Hematopoietic multipotent progenitor cell (in vitro differentiated cells): Measurements from ENCODE around the gene DMD. TPM values are rescaled to one million over a fixed set of nuclear protein-coding genes. Genes with fewer than 3 reads are reported as not detected.
"Not testable (repeated sequence)": the region's sequence is repeated elsewhere in the genome, so short reads cannot be mapped to it uniquely, and the experiment has no call there.

Experiments used
- DNase-seq, 3 donors: peaks; one replicate each; pipeline ENCODE4 v3.0.0-alpha.2; 2011 to 2015; ENCODE audit warnings: low read depth in 2 of 3, low spot score in 2 of 3
- total RNA-seq: library from RNA; depleted of rRNA; stranded (reverse); fragments of >200 nt; gene quantifications from one replicate; pipeline ENCODE4 v1.2.3, GENCODE V29; 2012

The DMD gene
- total RNA-seq, 1 donor: 0.54 TPM

DNA sequence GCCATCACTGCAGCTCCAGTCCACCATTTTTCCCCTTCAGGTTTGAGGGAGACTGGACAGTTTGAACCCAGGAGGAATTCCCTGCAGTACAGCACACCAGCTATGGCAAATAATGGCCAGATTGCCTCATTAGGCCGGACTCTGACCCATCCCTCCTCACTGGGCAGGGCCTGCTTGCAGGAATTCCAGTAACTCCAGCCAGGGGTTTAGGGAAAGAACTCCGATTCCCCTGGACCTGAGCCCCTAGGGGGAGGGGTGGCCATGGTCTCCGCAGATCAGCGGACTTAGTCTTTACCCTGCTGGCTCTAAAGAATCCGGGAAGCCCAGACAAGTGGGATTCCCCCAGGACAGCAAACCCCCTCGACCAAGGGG, 342.8 kb downstream of the DMD start:
- DNase-seq: no peak

DNA sequence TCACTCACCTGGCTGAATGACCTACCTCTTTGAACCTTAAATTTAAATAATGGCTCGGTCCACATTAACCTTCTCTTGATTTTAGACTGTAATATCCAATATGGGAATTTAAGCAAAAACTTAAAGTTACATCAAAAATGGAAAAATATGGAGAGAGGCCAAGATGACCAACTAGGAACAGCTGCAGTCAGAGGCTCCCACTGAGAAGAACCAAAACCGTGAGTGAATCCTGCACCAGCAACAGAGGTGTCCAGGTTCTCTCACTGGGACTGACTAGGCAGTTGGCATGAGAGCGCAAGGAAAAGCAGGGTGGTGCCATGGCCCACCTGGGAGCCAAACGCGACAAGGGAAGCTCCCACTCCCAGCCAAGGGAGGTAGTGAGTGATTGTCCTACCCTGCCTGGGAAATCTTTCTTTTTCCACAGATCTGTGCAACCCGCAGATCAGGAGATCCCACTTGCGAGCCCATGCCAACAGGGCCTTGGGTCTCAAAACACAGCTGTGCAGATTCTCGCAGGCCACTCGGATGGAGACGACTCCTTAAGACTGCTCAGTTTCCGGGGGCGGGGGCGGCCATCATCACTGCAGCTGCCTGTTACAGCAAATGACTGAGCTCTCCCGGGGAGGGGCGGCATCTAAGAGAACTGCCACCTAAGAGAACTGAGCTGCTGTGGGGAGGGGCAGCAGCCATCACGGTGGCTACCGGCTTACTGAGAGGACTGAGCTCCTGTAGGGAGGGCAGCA, 343.4 kb downstream of the DMD start:
- DNase-seq: no peak

- DNase-seq: no peak
Observed at GRCh38 chrX:32852203-32852602, 359.1 kb downstream of the DMD start.

- DNase-seq: no peak
Observed at GRCh38 chrX:32851556-32851955, 359.8 kb downstream of the DMD start.

DNA sequence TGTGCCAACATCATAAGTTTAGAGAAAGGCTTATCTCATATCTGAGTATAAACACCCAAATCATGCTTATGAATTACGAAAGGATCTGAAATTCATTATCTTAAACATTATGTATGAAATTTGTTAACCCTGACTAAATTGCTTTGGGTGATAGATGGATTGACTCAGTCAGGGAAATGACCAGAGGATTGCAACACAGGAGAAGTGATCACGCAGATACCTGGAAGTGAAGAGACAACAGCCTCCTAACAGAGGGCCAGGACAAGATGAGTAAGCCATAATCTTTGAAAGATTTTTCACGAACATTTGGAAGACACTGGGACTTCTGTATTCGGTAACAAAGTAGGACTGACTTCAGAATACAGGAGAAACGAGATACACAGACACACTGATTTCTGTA, 363.4 kb downstream of the DMD start:
- no peak for DNase-seq

- DNase-seq: no peak
Observed at GRCh38 chrX:32842053-32842452, 369.3 kb downstream of the DMD start.

DNA sequence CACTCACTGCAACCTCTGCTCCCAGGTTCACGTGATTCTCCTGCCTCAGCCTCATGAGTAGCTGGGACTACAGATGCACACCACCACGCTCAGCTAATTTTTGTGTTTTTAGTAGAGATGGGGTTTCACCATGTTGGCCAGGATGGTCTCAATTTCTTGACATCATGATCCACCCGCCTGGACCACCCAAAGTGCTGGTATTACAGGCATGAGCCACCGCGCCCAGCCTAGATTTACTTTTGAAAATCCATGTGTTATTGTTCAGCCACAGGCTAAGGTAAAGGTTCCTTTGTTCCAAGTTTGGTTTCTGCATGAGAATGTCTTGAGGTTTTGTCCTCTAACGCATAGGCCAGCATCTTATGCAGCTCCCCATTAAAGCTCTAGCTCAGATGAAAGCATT, 371.6 kb downstream of the DMD start:
- DNase-seq: no peak

- DNase-seq: no peak
Observed at GRCh38 chrX:32825009-32825408, 386.3 kb downstream of the DMD start.

DNA sequence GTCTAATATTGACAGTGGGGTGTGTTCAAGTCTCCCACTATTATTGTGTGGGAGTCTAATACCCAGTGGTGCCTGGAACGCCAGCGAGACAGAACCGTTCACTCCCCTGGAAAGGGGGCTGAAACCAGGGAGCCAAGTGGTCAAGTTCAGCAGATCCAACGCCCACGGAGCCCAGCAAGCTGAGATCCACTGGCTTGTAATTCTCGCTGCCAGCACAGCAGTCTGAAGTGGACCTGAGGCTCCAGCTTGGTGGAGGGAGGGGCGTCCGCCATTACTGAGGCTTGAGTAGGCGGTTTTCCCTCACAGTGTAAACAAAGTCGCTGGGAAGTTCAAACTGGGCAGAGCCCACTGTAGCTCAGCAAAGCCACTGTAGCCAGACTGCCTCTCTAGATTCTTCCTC, 407.3 kb downstream of the DMD start:
- DNase-seq: no peak

DNA sequence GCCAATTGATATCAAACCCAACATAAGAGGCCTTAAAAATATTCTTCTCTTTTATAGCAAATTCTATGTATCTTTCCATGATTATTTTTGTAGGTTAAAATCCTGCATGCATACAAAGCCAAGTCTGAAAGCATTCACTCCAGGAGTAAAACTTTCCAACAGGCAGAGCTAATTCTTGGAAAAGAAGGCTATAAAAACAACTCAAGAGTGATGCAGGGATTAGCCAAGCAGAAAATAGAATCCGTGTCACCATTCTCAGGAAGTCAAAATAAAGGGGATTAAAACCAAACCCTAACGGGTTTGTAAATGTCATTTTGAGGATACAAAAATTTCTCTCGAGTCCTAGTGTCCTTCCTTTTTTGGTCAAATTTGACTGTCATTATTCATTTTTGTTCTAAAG, 412.4 kb downstream of the DMD start:
- no peak for DNase-seq

DNA sequence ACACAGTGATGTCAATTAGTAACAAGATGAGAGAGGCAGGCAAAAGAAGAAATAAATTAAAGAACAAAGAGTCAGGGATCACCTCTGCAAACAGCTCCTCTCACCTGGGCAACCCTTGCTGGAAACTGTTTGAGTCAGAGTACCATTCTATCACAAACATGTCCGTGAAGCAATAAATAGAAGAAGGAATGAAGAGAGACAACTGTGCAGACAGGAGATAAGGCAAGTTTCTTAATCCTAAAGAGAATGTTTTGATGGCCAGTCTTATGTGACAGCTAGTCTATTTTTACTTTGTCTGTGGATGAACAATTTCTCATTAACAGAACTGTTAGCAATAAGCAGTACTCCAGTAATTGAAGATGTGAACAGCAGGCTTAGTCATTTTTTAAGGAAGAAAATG, 422.4 kb downstream of the DMD start:
- DNase-seq: no peak

DNA sequence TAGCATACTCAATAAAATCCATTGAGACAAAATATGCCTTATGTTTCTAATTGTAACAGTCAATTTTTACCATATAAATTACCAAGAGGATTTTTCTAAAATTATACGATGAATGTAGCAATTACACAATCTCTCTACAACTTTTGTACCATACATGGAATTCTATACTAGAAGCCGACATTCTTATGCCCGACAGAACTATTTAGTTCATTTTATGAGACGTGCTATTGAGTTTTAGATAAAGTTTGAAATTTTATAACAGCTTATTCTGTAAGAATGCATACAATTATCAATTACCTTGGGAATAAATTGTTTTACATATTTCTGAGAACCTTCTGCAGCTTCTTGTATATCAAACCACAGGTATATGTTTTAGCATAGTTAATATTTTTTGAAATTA, 431.2 kb downstream of the DMD start:
- DNase-seq: no peak

GRCh38 chrX:32778965-32779364, 432.4 kb downstream of the DMD start:
- DNase-seq: no peak

GRCh38 chrX:32774966-32775365, 436.4 kb downstream of the DMD start:
- DNase-seq: no peak

DNA sequence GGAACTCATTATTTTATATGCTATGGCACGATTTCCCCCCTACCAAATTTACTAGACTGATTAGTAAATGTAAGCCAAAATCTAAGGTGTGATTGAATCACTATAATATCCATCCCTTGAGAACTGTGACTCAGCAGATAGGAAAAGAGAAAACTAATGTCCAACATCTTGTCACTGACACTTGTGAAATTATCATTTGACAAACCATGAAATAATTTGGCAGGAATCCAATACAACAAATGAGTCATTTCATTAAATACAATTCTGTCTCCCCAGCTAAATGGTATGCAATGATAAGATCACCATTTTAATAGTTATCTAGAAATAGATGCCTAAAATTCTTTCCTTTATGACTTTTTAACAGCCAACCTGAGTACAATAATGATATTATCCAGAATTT, 462.3 kb downstream of the DMD start:
- DNase-seq: no peak

DNA sequence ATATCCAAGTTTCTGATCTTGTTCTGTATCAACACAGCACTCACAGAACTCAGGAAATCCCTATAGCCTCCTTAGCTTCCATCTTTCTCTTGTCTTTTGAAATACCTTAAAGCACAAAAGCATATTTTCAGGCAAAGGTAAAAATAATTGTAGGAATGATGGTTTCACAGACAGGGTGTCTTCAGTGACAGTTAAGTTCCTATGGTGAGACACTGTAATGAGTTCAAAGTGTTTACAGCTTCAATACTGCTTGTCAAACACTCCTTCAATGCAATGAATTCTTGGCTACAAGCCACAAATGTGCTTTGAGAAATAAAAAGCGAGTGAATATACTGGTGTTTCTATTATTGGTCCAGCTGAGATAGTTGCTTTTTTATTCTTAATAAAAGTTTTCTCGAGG, 466.0 kb downstream of the DMD start:
- no peak for DNase-seq

- no peak for DNase-seq
Observed at GRCh38 chrX:32744921-32745320, 466.4 kb downstream of the DMD start.

DNA sequence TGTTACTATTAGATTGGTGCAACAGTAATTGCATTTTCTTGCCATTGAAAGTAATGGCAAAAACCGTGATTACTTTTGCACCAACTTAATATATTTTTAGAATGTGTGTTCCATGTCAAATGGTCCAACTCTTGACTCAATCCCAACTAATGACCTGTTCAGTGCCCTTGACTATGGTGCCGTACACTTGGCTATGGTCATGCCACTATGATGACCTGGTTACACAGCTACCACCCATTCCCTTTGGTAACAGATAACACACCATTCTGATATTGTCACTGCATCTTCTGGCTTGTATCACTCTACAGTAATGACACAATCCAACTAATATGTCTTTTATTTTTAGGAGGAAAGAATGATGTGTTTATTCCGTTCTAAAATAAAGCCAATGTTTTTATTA, 469.4 kb downstream of the DMD start:
- no peak for DNase-seq

DNA sequence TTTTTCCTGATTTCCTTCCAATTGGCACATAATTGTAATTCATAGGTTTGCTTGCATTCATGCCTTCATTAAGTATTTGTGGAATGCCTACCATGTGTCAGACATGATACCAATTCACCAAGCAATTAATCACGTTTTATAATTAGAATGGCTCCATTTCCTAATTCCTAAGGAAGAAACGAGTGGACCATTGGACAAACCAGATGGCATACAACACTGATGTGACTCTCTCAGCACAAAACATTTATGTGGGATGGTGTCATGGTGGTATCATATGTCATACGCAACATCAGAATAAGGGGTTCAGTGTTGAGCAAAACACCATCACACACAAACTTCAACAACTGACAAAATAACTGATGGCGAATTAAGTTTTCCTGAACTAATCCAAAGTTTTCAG, 502.8 kb downstream of the DMD start:
- no peak for DNase-seq

- DNase-seq: not testable (repeated sequence)
Observed at GRCh38 chrX:32705385-32705784, 506.0 kb downstream of the DMD start.

- no peak for DNase-seq
Observed at GRCh38 chrX:32687379-32687778, 524.0 kb downstream of the DMD start.

- no peak for DNase-seq
Observed at GRCh38 chrX:32678487-32678886, 532.9 kb downstream of the DMD start.

DNA sequence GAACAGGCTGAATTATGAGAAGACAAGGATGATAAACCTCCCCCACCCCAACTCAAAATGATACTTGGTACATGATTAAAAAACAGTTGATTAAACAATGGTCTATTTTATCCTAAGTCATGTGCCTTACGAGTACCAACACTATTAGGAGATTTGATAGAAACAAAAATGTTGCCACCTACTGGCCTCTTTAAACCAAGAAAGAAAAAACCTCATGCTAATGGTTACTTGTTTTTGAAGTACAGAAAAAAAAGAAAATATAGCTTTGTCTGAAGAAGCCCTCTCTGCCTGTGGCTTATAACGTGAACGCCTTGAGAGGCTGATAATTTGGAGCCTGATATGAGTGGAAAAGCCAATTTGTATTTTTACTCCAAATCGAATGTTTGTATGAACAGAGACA, 538.2 kb downstream of the DMD start:
- DNase-seq: peak in 2 of 3 donors; percentile 0 to 15
